Measurements from ENCODE around the gene ZWILCH.

The ZWILCH gene

GRCh38 chr15:66545255-66545654 lies 40.1 kb downstream of the ZWILCH start:
- DNase-seq (ENCODE audit: low read depth, low spot score) = no peak

- no peak for DNase-seq (ENCODE audit: low read depth, low spot score)
Observed at GRCh38 chr15:66555685-66556084, 50.6 kb downstream of the ZWILCH start.

GRCh38 chr15:66558271-66558670 lies 53.1 kb downstream of the ZWILCH start:
- DNase-seq (ENCODE audit: low read depth, low spot score) = no peak

GRCh38 chr15:66560856-66561525 lies 55.9 kb downstream of the ZWILCH start:
- DNase-seq (ENCODE audit: low read depth, low spot score) = no peak

DNA sequence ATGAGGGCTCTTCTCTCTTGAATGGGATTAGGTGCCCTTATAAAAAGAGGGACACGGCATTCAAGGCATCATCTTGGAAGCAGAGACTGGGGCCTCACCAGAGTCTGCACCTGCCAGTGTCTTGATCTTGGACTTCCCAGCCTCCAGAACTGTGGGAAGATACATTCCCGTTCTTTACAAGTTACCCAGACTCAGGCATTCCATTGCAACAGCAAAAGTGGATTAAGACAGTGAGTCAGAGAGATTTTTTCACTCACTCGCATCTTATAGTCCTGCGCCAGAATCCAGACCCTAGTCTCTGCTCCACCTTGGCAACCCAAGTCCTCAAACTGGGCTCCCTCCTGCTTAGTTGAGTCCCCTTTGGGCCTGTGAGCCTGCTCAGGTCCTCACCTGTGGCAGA lies 58.0 kb downstream of the ZWILCH start:
- no peak for DNase-seq (ENCODE audit: low read depth, low spot score)

DNA sequence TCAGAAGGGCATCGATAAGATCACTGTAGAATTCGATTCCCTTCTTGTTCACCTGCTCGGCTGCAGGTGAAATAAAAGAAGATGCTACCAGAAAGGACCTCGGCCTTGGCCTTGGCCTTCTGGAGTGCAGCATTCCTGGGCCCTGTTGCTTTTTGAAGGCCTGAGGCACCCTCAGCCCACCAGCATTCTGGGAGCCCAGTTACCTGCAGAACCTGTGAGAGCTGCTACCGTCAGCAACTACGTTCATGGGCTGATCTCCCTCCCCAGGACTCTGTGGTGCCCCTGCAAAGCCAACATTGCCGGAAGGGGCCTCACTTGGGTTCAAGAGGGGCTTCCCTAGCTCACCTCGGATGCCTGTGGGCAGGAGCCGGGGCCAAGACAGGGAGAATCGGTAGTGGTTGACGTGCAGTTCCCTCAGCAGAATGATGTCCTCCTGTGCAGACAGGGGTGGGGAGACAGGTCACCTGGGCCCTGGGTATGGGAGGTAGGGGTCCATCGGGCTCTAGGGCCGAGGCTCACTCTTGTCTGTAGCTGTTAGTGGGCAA lies 58.5 kb downstream of the ZWILCH start:
- DNase-seq (ENCODE audit: low read depth, low spot score) = no peak

GRCh38 chr15:66564136-66565041 lies 59.3 kb downstream of the ZWILCH start:
- no peak for DNase-seq (ENCODE audit: low read depth, low spot score)

GRCh38 chr15:66565141-66565641 lies 60.1 kb downstream of the ZWILCH start:
- no peak for DNase-seq (ENCODE audit: low read depth, low spot score)

GRCh38 chr15:66565741-66566144 lies 60.6 kb downstream of the ZWILCH start, which contains the start of gene LCTL:
TSS of gene LCTL (minus strand) at chr15:66565998. CDS start at chr15:66565365, 633 bp downstream.
- DNase-seq (ENCODE audit: low read depth, low spot score) = no peak

- DNase-seq (ENCODE audit: low read depth, low spot score) = no peak
Observed at GRCh38 chr15:66566963-66567531, 61.9 kb downstream of the ZWILCH start.

- no peak for DNase-seq (ENCODE audit: low read depth, low spot score)
Observed at GRCh38 chr15:66567897-66568296, 62.8 kb downstream of the ZWILCH start.

- DNase-seq (ENCODE audit: low read depth, low spot score) = no peak
Observed at GRCh38 chr15:66569461-66570137, 64.5 kb downstream of the ZWILCH start.

- no peak for DNase-seq (ENCODE audit: low read depth, low spot score)
Observed at GRCh38 chr15:66570327-66570726, 65.2 kb downstream of the ZWILCH start.

GRCh38 chr15:66570842-66571478 lies 65.8 kb downstream of the ZWILCH start:
- no peak for DNase-seq (ENCODE audit: low read depth, low spot score)

GRCh38 chr15:66572146-66572545 lies 67.0 kb downstream of the ZWILCH start:
- no peak for DNase-seq (ENCODE audit: low read depth, low spot score)

DNA sequence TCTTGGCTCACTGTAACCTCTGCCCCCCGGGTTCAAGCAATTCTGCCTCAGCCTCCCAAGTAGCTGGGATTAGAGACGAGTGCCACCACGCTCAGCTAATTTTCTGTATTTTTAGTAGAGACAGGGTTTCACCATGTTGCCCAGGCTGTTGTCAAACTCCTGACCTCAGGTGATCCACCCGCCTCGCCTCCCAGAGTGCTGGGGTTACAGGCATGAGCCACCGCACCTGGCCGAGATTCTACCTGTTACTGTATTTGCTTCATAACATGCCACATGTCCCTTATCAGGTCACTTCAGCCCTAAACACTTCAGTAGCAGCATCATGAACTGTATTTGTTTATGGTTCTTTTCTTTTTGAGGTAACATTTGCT lies 68.2 kb downstream of the ZWILCH start:
- DNase-seq (ENCODE audit: low read depth, low spot score) = no peak

GRCh38 chr15:66573719-66574595 lies 68.8 kb downstream of the ZWILCH start:
- no peak for DNase-seq (ENCODE audit: low read depth, low spot score)

DNA sequence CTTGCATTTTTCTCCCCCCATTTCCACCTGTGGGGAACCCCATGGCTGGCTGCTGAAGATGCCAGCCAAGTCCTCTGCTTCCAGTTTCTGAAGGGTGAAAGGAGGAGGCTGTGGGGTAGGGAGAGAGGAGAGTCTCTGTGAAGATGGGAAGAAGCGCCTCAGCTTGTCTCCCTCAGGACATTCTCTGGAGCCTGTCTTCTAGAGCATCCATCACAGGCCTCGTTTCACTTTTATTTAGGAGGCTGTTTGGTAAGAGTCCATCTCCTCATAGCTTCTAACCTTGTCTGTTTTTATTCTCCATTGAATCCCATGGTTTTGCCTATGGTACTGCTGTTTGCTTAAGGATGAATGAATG lies 69.4 kb downstream of the ZWILCH start:
- no peak for DNase-seq (ENCODE audit: low read depth, low spot score)

- DNase-seq (ENCODE audit: low read depth, low spot score) = no peak
Observed at GRCh38 chr15:66578286-66578875, 73.3 kb downstream of the ZWILCH start.

DNA sequence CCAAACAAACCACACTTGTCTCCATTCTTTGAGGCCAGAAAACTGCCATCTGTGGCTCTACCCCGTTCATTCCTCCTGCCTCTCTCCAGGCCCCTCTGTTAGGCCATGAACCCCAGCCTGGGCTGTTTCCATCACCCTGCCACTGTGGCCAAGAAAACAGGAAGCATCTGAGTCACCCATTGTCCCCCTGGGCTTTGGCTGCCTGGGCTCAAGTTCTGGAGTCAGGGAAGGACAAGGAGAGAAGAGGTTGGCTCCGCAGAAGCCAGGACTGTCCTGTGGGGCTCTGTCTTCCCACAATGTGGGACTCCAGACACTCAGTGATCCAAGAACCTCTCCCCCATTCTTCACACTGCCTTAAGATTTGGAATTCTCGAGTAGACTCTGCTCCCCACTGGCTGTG lies 75.5 kb downstream of the ZWILCH start:
- DNase-seq (ENCODE audit: low read depth, low spot score) = no peak

Data from activated CD4-positive, CD25-positive, alpha-beta regulatory T cell treated with anti-CD3 and anti-CD28 coated beads, Interleukin-2, amount 50 U/mL, for 16 hours (primary cell).